Measurements from ENCODE around the gene CDH4.

DNA sequence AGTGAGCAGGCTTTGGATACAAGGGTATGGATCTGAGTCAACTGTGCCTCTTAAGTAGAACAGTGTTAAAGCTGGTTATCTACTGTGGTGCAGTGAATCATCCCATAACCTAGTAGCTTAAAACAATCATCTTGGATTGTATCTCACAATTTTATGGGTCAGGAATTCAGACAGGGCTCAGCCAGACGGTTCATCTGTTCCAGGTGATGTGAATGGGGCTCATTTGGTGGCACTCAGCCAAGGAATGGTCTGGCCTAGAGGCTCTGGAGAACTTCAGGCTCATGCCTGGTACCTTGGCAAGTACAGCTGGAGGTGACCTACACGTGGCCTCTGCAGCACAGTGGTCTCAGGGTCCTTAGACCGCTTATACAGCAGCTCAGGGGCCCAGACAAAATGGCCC lies 11.2 kb upstream of the CDH4 start:
- TF ChIP-seq, protein P1, sequence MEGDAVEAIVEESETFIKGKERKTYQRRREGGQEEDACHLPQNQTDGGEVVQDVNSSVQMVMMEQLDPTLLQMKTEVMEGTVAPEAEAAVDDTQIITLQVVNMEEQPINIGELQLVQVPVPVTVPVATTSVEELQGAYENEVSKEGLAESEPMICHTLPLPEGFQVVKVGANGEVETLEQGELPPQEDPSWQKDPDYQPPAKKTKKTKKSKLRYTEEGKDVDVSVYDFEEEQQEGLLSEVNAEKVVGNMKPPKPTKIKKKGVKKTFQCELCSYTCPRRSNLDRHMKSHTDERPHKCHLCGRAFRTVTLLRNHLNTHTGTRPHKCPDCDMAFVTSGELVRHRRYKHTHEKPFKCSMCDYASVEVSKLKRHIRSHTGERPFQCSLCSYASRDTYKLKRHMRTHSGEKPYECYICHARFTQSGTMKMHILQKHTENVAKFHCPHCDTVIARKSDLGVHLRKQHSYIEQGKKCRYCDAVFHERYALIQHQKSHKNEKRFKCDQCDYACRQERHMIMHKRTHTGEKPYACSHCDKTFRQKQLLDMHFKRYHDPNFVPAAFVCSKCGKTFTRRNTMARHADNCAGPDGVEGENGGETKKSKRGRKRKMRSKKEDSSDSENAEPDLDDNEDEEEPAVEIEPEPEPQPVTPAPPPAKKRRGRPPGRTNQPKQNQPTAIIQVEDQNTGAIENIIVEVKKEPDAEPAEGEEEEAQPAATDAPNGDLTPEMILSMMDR (IDR thresholded peaks at IDR 0.05) = no peak
- no peak for TF ChIP-seq POLR2A (IDR thresholded peaks at IDR 0.05)
- no peak for TF ChIP-seq POLR2AphosphoS5 (IDR thresholded peaks at IDR 0.05)

Measured in prostate gland (tissue), 2 donors.